Panc1 (cell line): ENCODE measurements around the gene RBFA. TPM values are rescaled to one million over a fixed set of nuclear protein-coding genes. Genes with fewer than 3 reads are reported as not detected.
A peak's percentile ranks its signal among the peaks of the same experiment; 100 is the strongest.

Experiments
- ATAC-seq: fragments of 200-7000 bp; cut with Tn5 transposase; 2 replicates; pipeline ENCODE4 v1.9.1; 2020; ENCODE audit warnings: mild to moderate bottlenecking, moderate library complexity
- Bru-seq: library from RNA; stranded (reverse); fragments of 400-500 nt; gene quantifications from one replicate; lab custom pipeline; 2021; lab: Mats Ljungman, UMichigan
- BruChase-seq, 2 experiments: library from RNA; stranded (reverse); fragments of 400-500 nt; gene quantifications; one replicate each; lab custom pipeline; 2021; lab: Mats Ljungman, UMichigan
- BruUV-seq: library from RNA; stranded (reverse); fragments of 400-500 nt; replicated peaks from 2 replicates; lab custom pipeline; 2021; lab: Mats Ljungman, UMichigan
- CTCF ChIA-PET: fragments of 300-600 bp; sonication (Branson Sonifier 250); formaldehyde crosslinking; loops from one replicate; lab custom pipeline; 2022; ENCODE audit warnings: antibody characterized with exemption; lab: Charles Lee
- POLR2A ChIA-PET: fragments of 300-600 bp; sonication (Branson Sonifier 250); formaldehyde crosslinking; loops from one replicate; lab custom pipeline; 2022; ENCODE audit warnings: antibody characterized with exemption; lab: Charles Lee
- DNase-seq: peaks from one replicate; pipeline ENCODE4 v3.0.0-alpha.2; 2010; ENCODE audit warnings: low read depth, low spot score
- H3K27ac ChIP-seq: 2 replicates; pipeline ENCODE4 v1.5.1; 2011; ENCODE audit warnings: mild to moderate bottlenecking, low read length, inconsistent platforms
- H3K27me3 ChIP-seq: fragments of 200-500 bp; sonication (Bioruptor generic); 2 replicates; pipeline ENCODE4 v1.6.0; 2014; ENCODE audit warnings: low read length, inconsistent platforms; ENCODE audit not compliant: control insufficient read depth, insufficient read depth
- H3K36me3 ChIP-seq: fragments of 200-500 bp; sonication (Bioruptor generic); 2 replicates; pipeline ENCODE4 v1.5.1; 2014; ENCODE audit warnings: inconsistent platforms, mild to moderate bottlenecking, low read length, moderate library complexity; ENCODE audit not compliant: control insufficient read depth, insufficient read depth
- H3K4me1 ChIP-seq: 2 replicates; pipeline ENCODE4 v1.5.1; 2011; ENCODE audit warnings: inconsistent platforms, mild to moderate bottlenecking, low read length, moderate library complexity; ENCODE audit not compliant: control insufficient read depth, insufficient read depth
- H3K4me3 ChIP-seq, 2 experiments: 2 replicates each; pipeline ENCODE4 v1.5.1; 2011 to 2012; ENCODE audit warnings: low read depth in 2 of 2, low read length in 2 of 2, mild to moderate bottlenecking in 2 of 2, inconsistent platforms in 1 of 2, moderate library complexity in 1 of 2
- H3K9me3 ChIP-seq: fragments of 200-500 bp; sonication (Bioruptor generic); 2 replicates; pipeline ENCODE4 v1.5.1; 2014; ENCODE audit warnings: low read depth, mild to moderate bottlenecking, inconsistent platforms, low read length, moderate library complexity; ENCODE audit not compliant: control insufficient read depth, insufficient read depth
- CTCF ChIP-seq: fragments of 450-650 bp; IDR thresholded peaks from 2 replicates; pipeline ENCODE4 v1.5.1; 2017; ENCODE audit warnings: mild to moderate bottlenecking
- POLR2AphosphoS5 ChIP-seq: IDR thresholded peaks from 2 replicates; pipeline ENCODE4 v1.6.1; 2012; ENCODE audit warnings: mild to moderate bottlenecking, low read depth, low read length, moderate library complexity
- SIN3A ChIP-seq: IDR thresholded peaks from 2 replicates; pipeline ENCODE4 v1.6.1; 2012; ENCODE audit warnings: low read depth, mild to moderate bottlenecking, low read length, moderate library complexity, borderline replicate concordance; ENCODE audit not compliant: insufficient read depth
- TCF7L2 ChIP-seq: IDR thresholded peaks from 2 replicates; pipeline ENCODE4 v1.6.1; 2011; ENCODE audit warnings: mild to moderate bottlenecking, low read depth, low read length, inconsistent platforms
- in situ Hi-C: cut with HindIII; loops from 2 replicates; pipeline ENCODE4 v1.10.0; 2016; ENCODE audit warnings: low sequenced_read_pairs, low pct_unique_long_range_greater_than_20kb
- intact Hi-C: fragments of 100-400 bp; cut with micrococcal nuclease; formaldehyde crosslinking; loops from one replicate; pipeline ENCODE4 v1.10.0; 2022; ENCODE audit not compliant: unreplicated experiment
- long read RNA-seq: library from polyadenylated mRNA; unstranded; transcript quantifications from one replicate; pipeline ENCODE4 v2.0.0, GENCODE V29; 2021; ENCODE audit not compliant: unreplicated experiment
- polyA plus RNA-seq: library from polyadenylated mRNA; unstranded; fragments of >200 nt; gene quantifications from one replicate; pipeline ENCODE4 v1.2.1, GENCODE V29; 2012; ENCODE audit warnings: missing spikeins; ENCODE audit not compliant: insufficient read length
- total RNA-seq: library from RNA; stranded (reverse); gene quantifications from one replicate; pipeline ENCODE4 v1.2.1, GENCODE V29; 2021; ENCODE audit not compliant: unreplicated experiment
- TF ChIP-seq, protein P1 (sequence below), 2 experiments: IDR thresholded peaks; 2 replicates each; pipeline ENCODE4 v1.6.1; 2011 to 2012; ENCODE audit warnings: low read depth in 2 of 2, control low read depth in 1 of 2, low read length in 1 of 2, mild to moderate bottlenecking in 1 of 2, moderate library complexity in 1 of 2; ENCODE audit not compliant: insufficient read depth in 1 of 2

The RBFA gene, protein sequence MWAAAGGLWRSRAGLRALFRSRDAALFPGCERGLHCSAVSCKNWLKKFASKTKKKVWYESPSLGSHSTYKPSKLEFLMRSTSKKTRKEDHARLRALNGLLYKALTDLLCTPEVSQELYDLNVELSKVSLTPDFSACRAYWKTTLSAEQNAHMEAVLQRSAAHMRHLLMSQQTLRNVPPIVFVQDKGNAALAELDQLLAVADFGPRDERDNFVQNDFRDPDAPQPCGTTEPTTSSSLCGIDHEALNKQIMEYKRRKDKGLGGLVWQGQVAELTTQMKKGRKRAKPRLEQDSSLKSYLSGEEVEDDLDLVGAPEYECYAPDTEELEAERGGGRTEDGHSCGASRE
- total RNA-seq (83.1 TPM), Bru-seq, nascent RNA (percentile 97 among the genes with signal in this experiment), BruChase-seq, experiment 1, labeled RNA remaining after a 2-hour chase (percentile 99 among the genes with signal in this experiment), BruChase-seq, experiment 2, labeled RNA remaining after a 6-hour chase (percentile 99 among the genes with signal in this experiment)
- polyA plus RNA-seq = 59.9 TPM
- long read RNA-seq, transcript RBFA-202 (7 exons, 1,407 nt) = major isoform, 83 of 151 reads
- long read RNA-seq, transcript RBFA-201 (6 exons, 1,219 nt) = minor isoform, 5 of 151 reads
- long read RNA-seq, partial matches to known transcripts = 3 of 151 reads
- long read RNA-seq, other reads (novel, unspliced or antisense) = 56 of 151 reads

- H3K4me3 ChIP-seq = peak within 1 kb of the TSS; percentile 73 to 85
- TF ChIP-seq CTCF (no peak), POLR2AphosphoS5 (peak; percentile 96), TCF7L2 (0 out of 2 replicates have a peak, but pooled peaks have one; percentile 28), SIN3A (peak; percentile 99)
- TF ChIP-seq, protein P1, sequence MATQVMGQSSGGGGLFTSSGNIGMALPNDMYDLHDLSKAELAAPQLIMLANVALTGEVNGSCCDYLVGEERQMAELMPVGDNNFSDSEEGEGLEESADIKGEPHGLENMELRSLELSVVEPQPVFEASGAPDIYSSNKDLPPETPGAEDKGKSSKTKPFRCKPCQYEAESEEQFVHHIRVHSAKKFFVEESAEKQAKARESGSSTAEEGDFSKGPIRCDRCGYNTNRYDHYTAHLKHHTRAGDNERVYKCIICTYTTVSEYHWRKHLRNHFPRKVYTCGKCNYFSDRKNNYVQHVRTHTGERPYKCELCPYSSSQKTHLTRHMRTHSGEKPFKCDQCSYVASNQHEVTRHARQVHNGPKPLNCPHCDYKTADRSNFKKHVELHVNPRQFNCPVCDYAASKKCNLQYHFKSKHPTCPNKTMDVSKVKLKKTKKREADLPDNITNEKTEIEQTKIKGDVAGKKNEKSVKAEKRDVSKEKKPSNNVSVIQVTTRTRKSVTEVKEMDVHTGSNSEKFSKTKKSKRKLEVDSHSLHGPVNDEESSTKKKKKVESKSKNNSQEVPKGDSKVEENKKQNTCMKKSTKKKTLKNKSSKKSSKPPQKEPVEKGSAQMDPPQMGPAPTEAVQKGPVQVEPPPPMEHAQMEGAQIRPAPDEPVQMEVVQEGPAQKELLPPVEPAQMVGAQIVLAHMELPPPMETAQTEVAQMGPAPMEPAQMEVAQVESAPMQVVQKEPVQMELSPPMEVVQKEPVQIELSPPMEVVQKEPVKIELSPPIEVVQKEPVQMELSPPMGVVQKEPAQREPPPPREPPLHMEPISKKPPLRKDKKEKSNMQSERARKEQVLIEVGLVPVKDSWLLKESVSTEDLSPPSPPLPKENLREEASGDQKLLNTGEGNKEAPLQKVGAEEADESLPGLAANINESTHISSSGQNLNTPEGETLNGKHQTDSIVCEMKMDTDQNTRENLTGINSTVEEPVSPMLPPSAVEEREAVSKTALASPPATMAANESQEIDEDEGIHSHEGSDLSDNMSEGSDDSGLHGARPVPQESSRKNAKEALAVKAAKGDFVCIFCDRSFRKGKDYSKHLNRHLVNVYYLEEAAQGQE (IDR thresholded peaks at IDR 0.05; ENCODE audit: insufficient read depth in 1 of 2, low read depth in 2 of 2, low read length in 1 of 2) = peak in 1 of 2 experiments; percentile 54; a peak in 1 of 4 replicates
- H3K9me3 ChIP-seq = no peaks in the 10 kb centered on the region
- peak within 1 kb of the TSS; percentile 91 for H3K27ac ChIP-seq
- peak; percentile 90 for ATAC-seq
- no peaks in the 10 kb centered on the region; the same call in none of the 2 replicates for H3K36me3 ChIP-seq
- in situ Hi-C loops (no loop called here), intact Hi-C loops (loop anchor here (10.0 kb wide), 1 partner anchor 121 kb away; no protein-coding TSS in a partner anchor)
- no TSS peak for BruUV-seq
- CTCF ChIA-PET = interaction anchor here (0.6 to 0.9 kb wide), 7 partner anchors 8 to 885 kb away, joined by 3 to 12 read pairs (median 3); no protein-coding TSS in a partner anchor
- DNase-seq = peak; percentile 91
- POLR2A ChIA-PET = interaction anchor here (0.6 to 1.6 kb wide), 9 partner anchors 15 to 639 kb away, joined by 3 to 11 read pairs (median 4); partner anchors contain the start of gene ADNP2
- H3K27me3 ChIP-seq = no peaks in the 10 kb centered on the region
- H3K4me1 ChIP-seq = peaks cover 10% of the 10 kb centered on the region
Observed at GRCh38 chr18:80034068-80034851, at the start of gene RBFA. Gene RBFA (plus strand): TSS chr18:80034434. CDS start chr18:80034496, 62 bp downstream.

DNA sequence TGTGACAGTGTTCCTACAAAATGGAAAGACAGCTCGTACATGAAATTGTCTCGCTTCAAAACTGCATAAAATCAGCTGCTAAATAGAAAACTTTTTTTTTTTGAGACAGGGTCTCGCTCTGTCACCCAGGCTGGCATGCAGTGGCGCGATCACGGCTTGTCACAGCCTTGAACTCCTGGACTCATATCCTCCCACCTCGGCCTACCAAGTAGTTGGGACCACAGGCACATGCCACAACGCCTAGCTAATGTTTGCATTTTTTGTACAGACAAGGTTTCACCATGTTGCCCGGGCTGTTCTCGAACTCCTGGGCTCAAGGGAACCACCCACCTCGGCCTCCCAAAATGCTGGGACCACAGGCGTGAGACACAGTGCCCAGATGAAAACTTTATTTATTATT lies 49.1 kb upstream of the RBFA start:
- no peak overlapping the region for H3K4me3 ChIP-seq
- CTCF ChIA-PET = interaction anchor here (0.7 kb wide), 2 partner anchors 18 to 50 kb away, joined by 3 to 4 read pairs; no protein-coding TSS in a partner anchor
- no TSS peak for BruUV-seq
- ATAC-seq (no peak), DNase-seq (no peak)
- H3K4me1 ChIP-seq = peaks cover 26% of the 10 kb centered on the region
- TF ChIP-seq, protein P1 (IDR thresholded peaks at IDR 0.05; ENCODE audit: insufficient read depth in 1 of 2, low read depth in 2 of 2, low read length in 1 of 2) = no peak
- TF ChIP-seq SIN3A (no peak), POLR2AphosphoS5 (no peak), TCF7L2 (no peak), CTCF (no peak)
- in situ Hi-C loops = no loop called here
- no peaks in the 10 kb centered on the region for H3K9me3 ChIP-seq
- no peaks in the 10 kb centered on the region for H3K27me3 ChIP-seq
- POLR2A ChIA-PET = interaction anchor here (0.6 kb wide), 1 partner anchor 114 kb away, joined by 10 read pairs; no protein-coding TSS in a partner anchor
- no peak overlapping the region for H3K27ac ChIP-seq
- H3K36me3 ChIP-seq = peaks cover 10% of the 10 kb centered on the region
- intact Hi-C loops = loop anchor here (5.0 kb wide), 1 partner anchor 42 kb away; no protein-coding TSS in a partner anchor
